Measurements from ENCODE around the gene SMC2. TPM values are rescaled to one million over a fixed set of nuclear protein-coding genes. Genes with fewer than 3 reads are reported as not detected.

The SMC2 gene
- total RNA-seq, 1 donor from 2014 or later: 10.3 TPM

- no peak overlapping the region for H3K27ac Mint-ChIP-seq (ENCODE audit: unreplicated experiment)
- H3K9me3 Mint-ChIP-seq (ENCODE audit: unreplicated experiment): peaks cover 1% of the 10 kb centered on the region
- no peak for TF ChIP-seq CTCF (IDR thresholded peaks at IDR 0.05; ENCODE audit: partially characterized antibody, unreplicated experiment)
- DNase-seq: no peak
- H3K4me1 Mint-ChIP-seq (ENCODE audit: low read depth, unreplicated experiment): no peaks in the 10 kb centered on the region
- peaks cover 2% of the 10 kb centered on the region for H3K27me3 Mint-ChIP-seq (ENCODE audit: unreplicated experiment)
- H3K4me3 Mint-ChIP-seq (ENCODE audit: unreplicated experiment): no peak overlapping the region
- H3K36me3 Mint-ChIP-seq (ENCODE audit: unreplicated experiment): peaks cover 3% of the 10 kb centered on the region
Observed at GRCh38 chr9:104073098-104073769, 20.9 kb upstream of the SMC2 start.

- Mint-ChIP-seq H3K27me3 (ENCODE audit: unreplicated experiment) (peaks cover 2% of the 10 kb centered on the region), H3K4me3 (ENCODE audit: unreplicated experiment) (no peak overlapping the region), H3K4me1 (ENCODE audit: low read depth, unreplicated experiment) (no peaks in the 10 kb centered on the region), H3K36me3 (ENCODE audit: unreplicated experiment) (peaks cover 6% of the 10 kb centered on the region), H3K9me3 (ENCODE audit: unreplicated experiment) (peaks cover 1% of the 10 kb centered on the region), H3K27ac (ENCODE audit: unreplicated experiment) (no peak overlapping the region)
- TF ChIP-seq CTCF (IDR thresholded peaks at IDR 0.05; ENCODE audit: partially characterized antibody, unreplicated experiment): no peak
- DNase-seq: no peak
Observed at GRCh38 chr9:104073770-104074133, 20.4 kb upstream of the SMC2 start.

- H3K36me3 Mint-ChIP-seq (ENCODE audit: unreplicated experiment): peaks cover 6% of the 10 kb centered on the region
- no peak for TF ChIP-seq CTCF (IDR thresholded peaks at IDR 0.05; ENCODE audit: partially characterized antibody, unreplicated experiment)
- peaks cover 2% of the 10 kb centered on the region for H3K27me3 Mint-ChIP-seq (ENCODE audit: unreplicated experiment)
- DNase-seq: no peak
- H3K9me3 Mint-ChIP-seq (ENCODE audit: unreplicated experiment): peaks cover 3% of the 10 kb centered on the region
- no peak overlapping the region for H3K4me3 Mint-ChIP-seq (ENCODE audit: unreplicated experiment)
- H3K27ac Mint-ChIP-seq (ENCODE audit: unreplicated experiment): no peak overlapping the region
- no peaks in the 10 kb centered on the region for H3K4me1 Mint-ChIP-seq (ENCODE audit: low read depth, unreplicated experiment)
Observed at GRCh38 chr9:104074876-104075275, 19.2 kb upstream of the SMC2 start.

- no peak for TF ChIP-seq CTCF (IDR thresholded peaks at IDR 0.05; ENCODE audit: partially characterized antibody, unreplicated experiment)
- H3K36me3 Mint-ChIP-seq (ENCODE audit: unreplicated experiment): peaks cover 6% of the 10 kb centered on the region
- no peaks in the 10 kb centered on the region for H3K4me1 Mint-ChIP-seq (ENCODE audit: low read depth, unreplicated experiment)
- peaks cover 3% of the 10 kb centered on the region for H3K9me3 Mint-ChIP-seq (ENCODE audit: unreplicated experiment)
- H3K27ac Mint-ChIP-seq (ENCODE audit: unreplicated experiment): no peak overlapping the region
- no peak for DNase-seq
- H3K27me3 Mint-ChIP-seq (ENCODE audit: unreplicated experiment): peaks cover 2% of the 10 kb centered on the region
- H3K4me3 Mint-ChIP-seq (ENCODE audit: unreplicated experiment): no peak overlapping the region
Observed at GRCh38 chr9:104075801-104076753, 18.0 kb upstream of the SMC2 start.

GRCh38 chr9:104078596-104078995, 15.5 kb upstream of the SMC2 start:
- Mint-ChIP-seq H3K4me1 (ENCODE audit: low read depth, unreplicated experiment) (no peaks in the 10 kb centered on the region), H3K4me3 (ENCODE audit: unreplicated experiment) (no peak overlapping the region), H3K27me3 (ENCODE audit: unreplicated experiment) (peaks cover 2% of the 10 kb centered on the region), H3K36me3 (ENCODE audit: unreplicated experiment) (peaks cover 12% of the 10 kb centered on the region), H3K27ac (ENCODE audit: unreplicated experiment) (no peak overlapping the region), H3K9me3 (ENCODE audit: unreplicated experiment) (peaks cover 3% of the 10 kb centered on the region)
- no peak for TF ChIP-seq CTCF (IDR thresholded peaks at IDR 0.05; ENCODE audit: partially characterized antibody, unreplicated experiment)
- no peak for DNase-seq
